ENCODE measurements around the gene SMG9.
A peak's percentile ranks its signal among the peaks of the same experiment; 100 is the strongest.
"Not testable (repeated sequence)": the region's sequence is repeated elsewhere in the genome, so short reads cannot be mapped to it uniquely, and the experiment has no call there.

The SMG9 gene

GRCh38 chr19:43779147-43779819, 24.5 kb upstream of the SMG9 start:
- no peak for FAIRE-seq

GRCh38 chr19:43778651-43779050, 23.9 kb upstream of the SMG9 start:
- FAIRE-seq, result no peak

DNA sequence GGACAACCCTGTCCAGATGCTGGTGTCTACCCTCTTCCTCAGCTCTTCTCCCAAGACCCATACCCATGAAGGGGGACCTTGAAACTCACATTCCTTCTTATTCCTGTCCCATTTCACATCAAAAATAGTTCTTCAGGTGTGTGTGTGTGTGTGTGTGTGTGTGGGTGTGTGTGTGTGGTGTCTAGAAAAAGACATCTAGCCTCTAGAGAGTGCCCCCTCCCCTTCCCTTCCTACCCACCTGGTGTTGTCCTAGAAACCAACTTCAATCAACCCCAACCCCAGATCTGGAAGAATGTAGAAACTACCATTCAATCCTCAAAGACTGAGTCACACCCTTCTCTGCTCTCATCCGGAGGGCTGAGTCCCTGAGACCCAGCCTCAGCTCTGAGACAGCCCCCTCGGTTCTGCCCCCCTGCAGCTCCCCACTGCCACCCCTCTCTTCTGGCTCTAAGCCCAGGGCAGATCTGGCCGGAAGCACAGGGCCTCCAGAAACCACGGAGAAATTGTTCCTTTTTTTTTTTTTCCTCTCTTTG, 22.5 kb upstream of the SMG9 start:
- FAIRE-seq, result no peak

DNA sequence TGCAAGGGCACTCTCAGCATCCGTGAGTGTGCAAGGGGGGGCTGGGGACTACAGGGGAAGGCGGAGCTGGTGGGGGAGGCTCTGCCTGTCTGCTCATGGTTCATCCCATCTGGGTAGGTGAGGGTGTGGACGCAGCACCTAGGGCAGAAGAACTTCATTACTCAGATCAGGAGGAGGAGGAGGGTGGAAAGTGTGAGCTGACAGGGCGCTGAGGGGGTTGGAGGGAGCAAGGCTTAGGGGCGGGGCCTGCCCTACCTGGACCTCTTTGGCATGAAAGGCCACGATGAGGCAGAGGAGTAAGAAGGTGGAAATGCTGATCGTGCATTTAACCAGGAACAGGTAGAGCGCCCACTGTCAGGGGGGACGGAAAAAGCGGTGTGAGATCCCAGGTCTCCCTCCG, 21.5 kb upstream of the SMG9 start:
- FAIRE-seq, result no peak

GRCh38 chr19:43775299-43775890, 20.6 kb upstream of the SMG9 start:
- FAIRE-seq, result no peak

GRCh38 chr19:43774940-43775258, 20.1 kb upstream of the SMG9 start:
- FAIRE-seq, result not testable (repeated sequence)

DNA sequence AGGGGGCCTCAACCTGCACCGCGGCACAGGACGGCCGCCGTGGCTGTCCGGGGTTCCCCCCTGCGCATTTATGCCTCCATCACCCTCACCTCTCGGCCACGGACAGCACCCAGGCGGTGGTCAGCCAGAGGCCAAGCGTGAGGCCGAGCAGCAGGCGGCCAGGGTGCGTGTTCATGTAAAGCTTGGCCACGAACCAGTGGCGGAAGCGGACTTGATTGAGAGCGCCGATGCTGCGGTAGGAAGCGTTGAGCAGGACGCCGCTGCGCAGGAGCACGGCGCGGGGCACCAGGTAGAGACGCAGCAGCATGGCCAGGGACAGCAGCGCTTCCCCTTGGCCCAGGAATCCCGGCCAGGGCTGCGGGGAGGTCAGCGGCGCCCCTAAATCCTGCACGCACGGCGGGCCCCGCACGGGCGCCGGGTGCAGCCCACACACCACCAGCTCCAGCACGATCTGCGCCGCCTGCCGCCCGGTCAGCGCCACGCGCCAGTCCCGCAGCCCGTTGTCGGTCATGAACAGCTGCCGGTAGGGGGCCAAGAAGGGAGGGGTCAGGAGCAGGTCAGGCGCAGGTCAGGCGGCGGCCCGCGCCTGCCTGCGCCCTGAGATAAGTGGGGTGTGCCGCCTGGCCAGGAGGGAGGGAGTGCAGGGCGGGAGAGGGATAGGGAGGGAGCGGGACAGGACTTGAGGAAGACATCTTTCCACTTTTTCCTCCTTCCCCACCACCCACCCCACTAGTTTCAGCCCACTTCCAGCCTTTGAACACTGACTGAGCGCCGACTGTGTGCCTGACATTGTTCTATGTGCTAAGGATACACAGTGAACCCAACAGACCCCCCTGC, 19.6 kb upstream of the SMG9 start:
- FAIRE-seq, result no peak

- no peak for FAIRE-seq
These were observed 19.0 kb upstream of the SMG9 start for GRCh38 chr19:43773725-43774102.

- no peak for FAIRE-seq
These were observed 14.5 kb upstream of the SMG9 start for GRCh38 chr19:43769256-43769655.

DNA sequence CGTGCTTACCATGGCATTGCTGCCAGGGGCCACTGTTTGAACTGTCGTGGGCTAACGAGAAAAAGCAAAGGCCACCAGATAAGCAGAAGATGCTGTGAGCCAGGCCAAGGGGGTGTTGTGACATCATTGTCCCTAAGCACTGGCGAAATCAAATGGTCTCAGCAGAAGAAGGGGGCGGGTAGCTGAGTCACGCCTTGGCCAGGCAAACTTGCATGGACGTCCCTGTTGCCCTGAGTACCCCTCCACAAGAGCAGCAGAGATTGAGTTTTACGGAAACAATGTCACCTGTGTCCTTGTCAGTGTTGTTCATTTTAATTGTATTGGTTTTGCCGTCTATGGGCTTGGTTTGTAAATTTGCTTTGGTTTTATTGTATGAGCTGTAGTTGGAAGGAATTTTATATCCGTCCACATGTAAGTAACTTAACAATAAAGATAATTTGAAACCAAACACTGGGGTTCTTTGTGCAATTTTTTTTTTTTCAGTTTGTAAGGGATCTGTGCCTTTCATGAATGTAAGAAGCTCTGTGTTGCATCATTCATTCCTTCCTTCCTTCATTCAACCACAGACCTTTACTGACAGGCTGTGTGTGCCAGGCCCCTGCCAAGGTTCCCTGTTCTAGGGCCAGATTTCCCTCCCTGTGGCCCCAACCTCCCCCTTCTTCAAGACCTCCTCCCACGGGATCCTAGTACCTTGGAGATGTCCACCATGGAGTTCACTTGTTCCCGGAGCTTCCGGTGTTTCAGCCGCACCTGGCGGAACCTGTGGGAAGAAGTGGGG, 13.7 kb upstream of the SMG9 start:
- FAIRE-seq, result no peak

GRCh38 chr19:43767818-43768217, 13.1 kb upstream of the SMG9 start:
- no peak for FAIRE-seq

DNA sequence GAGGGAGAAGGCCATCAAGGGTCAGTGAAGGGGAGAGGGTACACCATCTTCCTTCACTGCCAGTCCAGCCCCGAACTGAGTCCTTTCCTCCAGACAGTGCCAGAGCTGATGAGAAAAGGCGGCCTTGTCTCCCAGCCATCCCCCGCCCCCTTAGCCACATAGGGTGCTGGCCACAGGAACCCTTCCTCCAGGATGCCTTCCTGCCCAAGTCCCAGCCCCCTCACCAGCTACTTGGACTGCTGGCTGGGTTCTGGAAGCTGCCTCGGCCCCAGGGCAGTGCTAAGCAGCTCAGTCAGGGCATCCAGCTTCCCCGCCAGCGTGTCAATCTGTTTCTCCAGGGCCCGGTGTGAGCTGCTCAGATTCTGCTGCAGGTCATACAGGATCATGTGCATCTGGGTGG, 12.6 kb upstream of the SMG9 start:
- no peak for FAIRE-seq

DNA sequence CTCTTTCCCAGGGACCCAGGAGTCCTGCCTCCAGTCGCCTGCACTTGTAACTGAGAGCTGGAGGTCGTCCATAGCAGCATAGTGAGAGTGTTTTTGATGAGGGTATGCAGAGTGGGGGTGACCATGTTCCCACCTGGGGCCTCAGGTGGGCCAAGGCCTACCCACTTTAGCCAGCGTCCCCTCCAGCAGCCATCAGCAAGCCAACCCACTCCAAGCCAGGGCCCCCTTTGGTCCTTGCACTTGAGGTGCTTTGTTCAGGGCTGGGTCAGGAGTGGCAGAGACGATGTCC, 11.9 kb upstream of the SMG9 start:
- FAIRE-seq, result no peak

DNA sequence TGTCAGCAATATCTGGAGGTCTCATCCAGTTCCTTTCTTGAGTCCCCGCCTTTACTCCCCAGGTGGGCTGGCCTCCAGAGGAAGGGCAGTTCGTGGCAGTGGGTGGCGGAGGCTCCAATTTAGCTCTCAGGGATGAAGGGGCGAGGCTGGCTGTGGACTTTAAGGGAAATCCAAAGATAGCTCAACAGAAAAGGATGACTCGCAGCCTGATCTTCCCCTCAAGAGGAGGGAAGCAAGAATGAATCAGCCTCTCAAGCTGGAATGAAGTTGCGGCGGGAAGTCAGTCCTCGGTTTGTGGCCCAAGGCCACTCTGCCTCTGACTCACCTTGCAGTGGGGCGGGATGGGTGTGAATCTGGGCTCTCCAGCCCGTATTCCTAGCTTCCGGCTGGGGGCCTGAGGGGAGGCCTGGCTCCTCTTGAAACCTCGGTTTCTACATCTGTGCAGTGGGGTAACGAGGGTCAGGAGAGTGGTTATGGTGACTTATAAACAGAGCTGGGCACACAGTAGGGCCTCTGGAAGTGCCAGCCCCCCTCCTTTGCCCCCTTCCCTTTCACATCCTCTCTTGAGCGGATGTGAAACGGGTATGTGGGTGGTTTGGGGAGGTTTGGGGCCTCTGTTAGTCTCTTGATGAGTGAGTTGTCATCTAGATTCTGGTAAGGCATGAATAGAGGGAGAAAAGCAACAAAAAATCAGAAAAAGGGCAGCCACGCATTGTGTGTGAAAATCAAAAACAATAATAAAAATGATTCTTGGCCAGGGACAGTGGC, 10.5 kb upstream of the SMG9 start:
- FAIRE-seq, result no peak

GRCh38 chr19:43764684-43765083, 9.9 kb upstream of the SMG9 start:
- FAIRE-seq, result not testable (repeated sequence)

DNA sequence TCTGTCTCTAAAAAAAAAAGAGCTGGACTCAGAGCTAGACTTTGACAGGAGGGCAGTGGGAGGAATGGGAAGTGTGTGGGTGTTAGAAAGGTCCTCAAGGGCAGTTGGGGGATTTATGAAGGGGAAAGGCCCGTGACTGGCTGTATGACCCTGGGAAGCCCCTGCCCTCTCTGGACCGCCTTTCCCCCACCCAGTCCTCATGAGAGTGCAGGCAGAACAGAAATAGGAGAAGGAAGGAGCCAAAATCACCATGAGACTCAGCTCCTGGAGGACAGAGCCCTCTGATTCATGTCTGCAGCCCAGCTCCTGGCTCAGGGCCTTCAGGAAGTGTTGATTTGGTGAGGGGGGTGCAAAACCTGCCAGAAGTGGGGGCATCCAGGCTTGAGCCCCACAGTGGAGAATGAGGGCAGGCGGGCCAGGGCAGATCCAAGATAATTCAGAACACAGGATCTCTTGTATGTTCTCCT, 8.7 kb upstream of the SMG9 start:
- FAIRE-seq, result no peak

DNA sequence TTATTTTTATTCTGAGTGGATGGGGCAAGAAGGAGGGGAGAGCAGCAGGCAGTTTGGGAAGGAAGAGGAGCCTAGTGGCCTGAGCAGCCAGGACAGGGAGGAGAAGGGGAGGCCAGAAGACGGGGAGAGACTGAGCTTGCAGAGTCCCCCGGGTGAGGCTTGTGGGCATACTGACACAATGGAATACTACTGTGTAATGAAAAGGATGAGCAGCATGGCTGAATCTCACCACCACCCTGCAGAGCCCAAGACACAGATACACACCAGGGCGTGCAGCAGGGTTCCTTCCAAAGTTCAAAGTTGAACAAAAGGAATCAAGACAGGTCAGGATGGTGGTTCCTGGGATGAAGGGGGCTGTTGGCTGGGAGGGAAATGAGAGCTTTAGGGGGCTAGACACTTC, 8.1 kb upstream of the SMG9 start:
- no peak for FAIRE-seq

DNA sequence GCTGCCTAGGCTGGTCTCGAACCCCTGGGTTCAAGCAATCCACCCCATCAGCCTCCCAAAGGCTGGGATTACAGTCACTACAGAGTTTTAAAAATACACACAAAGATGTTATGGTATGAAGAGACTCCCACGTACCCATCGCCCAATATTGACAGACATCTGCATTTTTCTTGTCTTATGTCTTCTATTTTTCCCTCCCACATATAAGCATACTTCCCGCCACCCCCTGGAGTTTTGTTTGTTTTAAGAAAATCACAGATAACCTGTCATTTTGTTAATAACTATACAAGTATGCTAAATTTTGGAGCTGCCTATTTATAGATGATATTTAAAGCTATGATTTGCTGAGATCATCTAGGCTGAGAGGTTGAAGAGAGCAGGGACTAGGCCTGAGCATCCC, 6.2 kb upstream of the SMG9 start:
- FAIRE-seq, result no peak

DNA sequence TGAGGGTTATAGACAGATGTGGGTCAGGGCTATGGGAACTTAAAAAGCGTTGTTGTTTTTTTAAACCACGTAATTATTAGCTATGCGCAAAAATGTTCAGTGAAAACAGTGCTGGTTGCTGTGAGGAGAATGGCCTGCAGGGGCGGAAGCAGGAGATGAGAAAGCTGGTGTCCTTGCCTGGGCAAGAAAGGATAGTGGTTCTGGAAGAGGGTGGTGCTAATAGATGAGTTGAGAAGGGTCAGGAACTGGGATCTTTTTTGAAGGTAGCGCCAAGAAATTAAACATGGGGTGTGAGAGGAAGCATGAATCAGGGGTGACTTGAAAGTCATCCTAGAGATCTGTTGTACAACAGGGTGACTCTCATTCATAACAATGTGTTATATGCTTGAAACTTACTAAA, 4.8 kb upstream of the SMG9 start:
- no peak for FAIRE-seq

GRCh38 chr19:43755256-43755801, 567 bp upstream of the SMG9 start:
- FAIRE-seq, result peak; percentile 97

DNA sequence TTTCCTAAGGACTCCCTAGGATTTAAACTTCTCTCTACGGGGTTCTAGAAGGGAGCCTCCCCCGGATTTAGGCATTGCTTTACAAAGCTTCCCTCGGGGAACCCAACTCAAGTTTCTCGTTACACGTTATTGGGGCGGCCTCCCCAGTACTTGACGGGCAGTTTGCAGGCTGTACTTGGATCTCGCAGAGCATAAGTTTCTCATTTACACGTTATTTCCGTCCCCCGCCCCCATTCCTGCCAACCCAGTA, 584 bp downstream of the SMG9 start:
- FAIRE-seq, result peak; percentile 61

GRCh38 chr19:43752287-43752875, 2.4 kb downstream of the SMG9 start:
- no peak for FAIRE-seq

All from A204.1 (cell line).